Fibroblast of villous mesenchyme (primary cell): ENCODE data around the gene VWA3B. TPM values are rescaled to one million over a fixed set of nuclear protein-coding genes. Genes with fewer than 3 reads are reported as not detected.

Experiments used
- DNase-seq: peaks from one replicate; pipeline ENCODE4 v3.0.0-alpha.2; 2010; ENCODE audit warnings: low read depth
- H3K4me3 ChIP-seq: 2 replicates; pipeline ENCODE4 v1.5.1; 2011; ENCODE audit warnings: low read depth, mild to moderate bottlenecking, low read length
- CTCF ChIP-seq: IDR thresholded peaks from 2 replicates; pipeline ENCODE4 v1.5.1; 2012; ENCODE audit warnings: low read depth, mild to moderate bottlenecking, low read length; ENCODE audit not compliant: insufficient read depth
- total RNA-seq: library from RNA; depleted of rRNA; stranded (reverse); fragments of >200 nt; gene quantifications from 2 replicates; pipeline ENCODE4 v1.2.3, GENCODE V29; 2012

Gene VWA3B
- total RNA-seq, 1 donor: not detected

DNA sequence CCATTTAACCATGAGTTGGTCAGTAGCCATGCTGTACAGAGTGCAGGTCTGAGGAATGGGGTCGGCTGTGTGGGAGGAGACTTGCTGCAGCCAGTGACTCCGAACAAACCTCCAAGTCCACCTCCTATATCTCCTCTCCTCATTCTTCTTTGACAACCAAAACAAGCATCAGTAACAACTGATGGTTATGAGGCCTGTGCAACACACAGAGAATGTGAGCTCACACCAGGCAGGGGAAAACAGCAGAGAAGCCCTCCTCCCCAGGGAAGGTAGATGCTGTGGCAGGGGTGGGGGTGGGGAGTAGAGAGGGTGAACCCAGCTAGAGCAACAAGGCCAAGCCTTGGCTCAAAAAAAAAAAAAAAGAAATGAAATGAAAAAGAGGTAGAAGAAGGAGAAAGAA lies 247.0 kb downstream of the VWA3B start:
- no peak for TF ChIP-seq CTCF
- no peak overlapping the region for H3K4me3 ChIP-seq
- no peak for DNase-seq

- no peak overlapping the region for H3K4me3 ChIP-seq
- peak; percentile 45 for DNase-seq
- TF ChIP-seq CTCF: no peak
Measured at GRCh38 chr2:98334439-98335078, 247.6 kb downstream of the VWA3B start.

DNA sequence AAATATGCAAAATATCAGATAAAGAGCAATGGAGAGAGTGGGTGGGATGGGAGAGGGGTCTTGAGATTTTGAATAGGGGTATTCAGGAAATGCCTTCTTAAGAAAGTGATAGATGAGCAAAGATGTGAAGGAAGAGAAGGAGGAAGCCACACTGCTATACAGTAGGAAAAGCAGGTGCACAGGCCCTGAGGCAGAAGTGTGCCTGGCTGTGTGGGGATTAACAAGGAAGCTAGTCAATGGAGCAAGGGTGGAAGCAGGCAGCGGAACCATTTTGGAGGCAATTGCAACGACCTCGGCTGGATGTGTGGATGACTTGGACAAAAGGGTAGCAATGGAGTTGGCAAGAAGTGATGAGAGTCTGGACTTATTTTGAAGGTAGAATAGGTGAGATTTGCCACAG lies 248.3 kb downstream of the VWA3B start:
- TF ChIP-seq CTCF: no peak
- no peak overlapping the region for H3K4me3 ChIP-seq
- no peak for DNase-seq

- H3K4me3 ChIP-seq: no peak overlapping the region
- no peak for TF ChIP-seq CTCF
- no peak for DNase-seq
Measured at GRCh38 chr2:98341241-98341640, 254.3 kb downstream of the VWA3B start.

GRCh38 chr2:98343285-98343684 lies 256.3 kb downstream of the VWA3B start:
- TF ChIP-seq CTCF: no peak
- no peak overlapping the region for H3K4me3 ChIP-seq
- no peak for DNase-seq

- H3K4me3 ChIP-seq: no peak within 1 kb of the TSS
- DNase-seq: peak; percentile 14
- no peak for TF ChIP-seq CTCF
Measured at GRCh38 chr2:98346311-98347236, 259.6 kb downstream of the VWA3B start, which contains the start of gene CNGA3. Gene CNGA3 (plus strand): TSS chr2:98346456. CDS start chr2:98369976, 23,520 bp downstream.
